Measurements from ENCODE around the gene RELT.
A peak's percentile ranks its signal among the peaks of the same experiment; 100 is the strongest.

Gene RELT

DNA sequence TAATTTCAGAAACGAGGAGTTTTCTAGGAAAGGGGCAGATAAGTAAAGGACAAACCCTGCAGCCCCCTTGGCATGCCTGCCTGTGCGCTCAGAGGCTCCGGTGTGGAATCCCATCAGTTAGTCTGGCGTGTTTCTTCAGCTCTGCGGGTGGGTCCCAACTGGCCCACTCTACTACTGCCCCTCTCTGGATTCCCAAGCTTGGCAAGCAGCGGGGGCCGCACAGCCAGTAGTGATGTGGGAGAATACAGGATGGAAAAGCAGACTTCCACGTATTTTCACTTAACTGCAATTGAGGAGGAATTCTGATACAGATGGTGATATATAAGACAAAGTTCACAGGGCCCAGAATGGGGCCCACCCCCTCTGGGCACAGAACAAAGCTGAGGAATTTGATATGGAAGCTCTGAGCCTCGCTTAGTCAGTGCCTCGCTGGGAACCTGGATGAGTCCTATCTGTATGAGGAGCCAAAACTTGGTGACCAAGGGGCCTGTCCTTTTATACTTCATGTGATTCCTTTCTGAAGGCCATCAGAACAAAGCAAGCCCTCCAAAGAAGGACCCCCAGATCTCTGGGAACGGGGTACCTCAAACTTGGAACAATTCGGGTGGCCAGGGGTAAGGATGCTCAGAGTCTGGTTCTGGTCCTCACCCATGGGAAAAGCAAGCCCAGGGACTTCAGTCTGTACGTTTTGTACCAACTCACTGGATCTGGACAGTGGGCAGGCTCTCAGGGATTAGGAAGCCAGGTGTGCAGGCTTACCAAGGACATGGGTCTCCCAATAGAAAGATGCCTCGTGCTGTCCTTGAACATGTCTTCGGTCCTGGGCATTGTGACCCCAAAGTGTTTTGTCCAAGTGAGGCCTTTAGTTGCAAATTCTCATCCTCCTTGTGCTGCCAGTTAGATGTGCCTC is 26.0 kb downstream of the RELT start:
- TF ChIP-seq, protein P1, sequence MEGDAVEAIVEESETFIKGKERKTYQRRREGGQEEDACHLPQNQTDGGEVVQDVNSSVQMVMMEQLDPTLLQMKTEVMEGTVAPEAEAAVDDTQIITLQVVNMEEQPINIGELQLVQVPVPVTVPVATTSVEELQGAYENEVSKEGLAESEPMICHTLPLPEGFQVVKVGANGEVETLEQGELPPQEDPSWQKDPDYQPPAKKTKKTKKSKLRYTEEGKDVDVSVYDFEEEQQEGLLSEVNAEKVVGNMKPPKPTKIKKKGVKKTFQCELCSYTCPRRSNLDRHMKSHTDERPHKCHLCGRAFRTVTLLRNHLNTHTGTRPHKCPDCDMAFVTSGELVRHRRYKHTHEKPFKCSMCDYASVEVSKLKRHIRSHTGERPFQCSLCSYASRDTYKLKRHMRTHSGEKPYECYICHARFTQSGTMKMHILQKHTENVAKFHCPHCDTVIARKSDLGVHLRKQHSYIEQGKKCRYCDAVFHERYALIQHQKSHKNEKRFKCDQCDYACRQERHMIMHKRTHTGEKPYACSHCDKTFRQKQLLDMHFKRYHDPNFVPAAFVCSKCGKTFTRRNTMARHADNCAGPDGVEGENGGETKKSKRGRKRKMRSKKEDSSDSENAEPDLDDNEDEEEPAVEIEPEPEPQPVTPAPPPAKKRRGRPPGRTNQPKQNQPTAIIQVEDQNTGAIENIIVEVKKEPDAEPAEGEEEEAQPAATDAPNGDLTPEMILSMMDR (IDR thresholded peaks at IDR 0.05): no peak
- no peak for TF ChIP-seq ZFX (IDR thresholded peaks at IDR 0.05; ENCODE audit: borderline replicate concordance)
- H3K27ac ChIP-seq: no peak overlapping the region

DNA sequence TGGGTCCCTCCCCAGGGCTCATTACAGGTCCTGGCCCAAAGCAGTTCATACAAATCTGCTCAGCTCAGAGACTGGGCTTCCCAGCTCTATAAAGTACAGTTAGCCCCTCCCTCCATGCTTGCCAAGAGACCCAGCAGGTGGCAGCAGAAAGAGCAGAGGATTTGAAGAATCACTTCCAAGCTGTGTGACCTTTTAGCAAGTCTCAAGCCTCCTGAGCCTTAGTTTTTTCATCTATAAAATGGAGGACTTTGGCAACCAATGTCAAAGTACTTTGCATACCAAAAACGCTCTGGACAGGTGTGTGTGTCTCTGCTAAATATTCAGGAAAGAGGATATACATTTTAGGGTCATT is 26.6 kb downstream of the RELT start:
- H3K27ac ChIP-seq: no peak overlapping the region
- TF ChIP-seq, protein P1 (IDR thresholded peaks at IDR 0.05): peak; percentile 49
- no peak for TF ChIP-seq ZFX (IDR thresholded peaks at IDR 0.05; ENCODE audit: borderline replicate concordance)

DNA sequence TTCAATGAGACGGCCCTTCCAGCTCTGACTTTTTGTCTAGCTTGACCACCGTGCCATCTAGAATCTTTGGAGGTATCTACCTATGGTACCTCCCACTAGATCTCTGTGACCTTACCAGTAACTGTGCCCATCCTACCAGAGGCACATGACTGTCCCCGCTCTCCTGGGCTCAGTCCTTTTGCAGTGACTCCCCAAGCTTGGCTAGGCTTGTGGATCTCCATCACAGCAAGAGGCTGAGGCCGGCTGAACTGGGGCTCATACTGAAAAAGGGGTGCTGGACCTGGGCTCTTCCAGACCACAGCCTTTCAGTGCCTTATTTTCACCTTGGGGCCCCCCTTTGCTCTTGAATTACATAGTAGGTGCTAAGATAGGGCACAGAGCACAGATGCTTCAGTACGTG is 27.3 kb downstream of the RELT start:
- H3K27ac ChIP-seq: no peak overlapping the region
- TF ChIP-seq ZFX (IDR thresholded peaks at IDR 0.05; ENCODE audit: borderline replicate concordance): no peak
- TF ChIP-seq, protein P1 (IDR thresholded peaks at IDR 0.05): no peak

DNA sequence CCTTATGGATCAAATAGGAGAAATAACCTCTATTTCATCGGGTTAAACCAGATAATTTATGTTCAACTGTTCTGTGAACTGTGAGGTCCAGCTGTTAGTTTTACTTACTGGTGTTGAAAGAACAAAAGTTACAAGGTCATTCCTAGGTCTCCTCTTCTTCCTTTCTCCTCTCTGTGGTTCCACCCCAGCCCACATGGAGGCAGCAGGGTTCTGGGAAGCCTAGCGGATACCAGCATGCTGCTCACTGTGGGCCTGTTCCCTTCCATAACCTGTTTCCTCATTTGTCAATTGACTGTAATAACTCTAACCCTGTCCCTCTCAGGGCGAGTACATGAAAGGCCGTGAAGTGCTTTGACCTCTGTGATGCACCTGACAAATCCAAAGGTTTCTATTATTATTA is 27.8 kb downstream of the RELT start:
- no peak overlapping the region for H3K27ac ChIP-seq
- TF ChIP-seq, protein P1 (IDR thresholded peaks at IDR 0.05): peak; percentile 76
- no peak for TF ChIP-seq ZFX (IDR thresholded peaks at IDR 0.05; ENCODE audit: borderline replicate concordance)

DNA sequence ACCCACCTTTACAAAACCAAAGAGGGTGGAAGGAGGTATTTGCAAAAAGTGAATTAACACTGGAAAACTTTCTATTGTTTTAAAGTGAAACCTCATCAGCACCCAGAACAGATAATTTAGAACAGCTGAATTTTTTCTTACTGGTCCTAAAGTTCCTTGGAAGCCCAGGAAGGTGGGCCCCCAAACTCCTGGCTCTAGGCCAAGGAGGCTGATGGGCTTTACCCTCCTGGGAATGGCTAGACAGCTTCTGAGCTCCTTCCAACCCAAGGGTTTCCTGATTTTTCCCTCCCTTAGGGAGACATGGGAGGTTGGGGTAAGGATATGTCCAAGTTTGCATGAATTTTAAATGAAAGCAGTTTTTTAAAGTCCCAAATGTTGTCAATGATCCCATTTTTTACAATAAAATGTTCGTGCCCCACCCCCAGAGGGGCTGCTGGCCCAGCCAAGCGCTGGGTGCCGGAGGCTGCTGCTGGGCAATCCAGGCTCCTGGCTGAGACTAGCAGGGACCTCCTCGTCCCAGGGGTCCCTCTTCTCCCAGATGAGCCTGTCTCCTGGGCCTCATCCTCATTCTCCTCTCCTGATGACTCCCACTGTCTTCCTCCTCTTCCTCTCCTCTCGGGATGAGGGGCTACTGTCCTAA is 28.4 kb downstream of the RELT start:
- TF ChIP-seq, protein P1 (IDR thresholded peaks at IDR 0.05): no peak
- TF ChIP-seq ZFX (IDR thresholded peaks at IDR 0.05; ENCODE audit: borderline replicate concordance): no peak
- no peak overlapping the region for H3K27ac ChIP-seq

DNA sequence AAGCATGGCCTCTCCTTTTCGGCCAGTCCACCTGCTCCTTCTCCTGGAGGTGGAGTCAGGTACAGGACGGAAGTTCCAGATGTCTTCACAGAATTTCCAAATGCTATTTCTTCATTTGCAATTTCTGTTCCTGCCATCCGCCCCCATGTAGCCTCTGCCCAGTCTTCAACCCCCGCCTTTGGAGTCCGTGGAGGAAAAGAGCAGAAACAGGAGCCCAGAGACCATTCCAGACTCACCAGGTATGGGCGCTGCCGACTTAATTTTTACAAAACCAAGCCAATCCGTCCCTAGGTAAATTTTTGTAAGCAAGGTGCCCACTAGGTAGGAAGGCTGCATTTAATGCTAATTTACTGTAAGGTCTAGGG is 28.9 kb downstream of the RELT start:
- TF ChIP-seq ZFX (IDR thresholded peaks at IDR 0.05; ENCODE audit: borderline replicate concordance): no peak
- TF ChIP-seq, protein P1 (IDR thresholded peaks at IDR 0.05): no peak
- no peak overlapping the region for H3K27ac ChIP-seq

DNA sequence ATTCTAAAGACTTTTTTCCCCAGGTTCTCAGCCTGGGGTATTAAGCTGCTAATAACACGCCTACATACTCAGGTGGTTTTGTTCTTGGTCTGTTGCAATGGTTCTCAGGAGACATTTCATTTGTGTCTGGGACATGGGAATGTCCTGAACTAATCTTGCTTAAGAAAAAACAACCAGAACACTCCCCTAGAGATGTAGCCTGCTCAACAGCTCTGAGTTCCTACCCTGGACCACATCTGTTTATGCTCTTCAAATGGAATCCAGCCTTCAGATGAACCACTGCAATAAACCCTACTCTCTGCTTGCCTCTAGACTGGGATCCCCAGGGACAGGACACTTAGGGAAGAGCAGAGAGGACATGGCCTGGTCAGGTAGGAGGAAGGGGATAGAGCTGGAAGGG is 29.9 kb downstream of the RELT start:
- no peak for TF ChIP-seq ZFX (IDR thresholded peaks at IDR 0.05; ENCODE audit: borderline replicate concordance)
- TF ChIP-seq, protein P1 (IDR thresholded peaks at IDR 0.05): no peak
- no peak overlapping the region for H3K27ac ChIP-seq
